Gastrocnemius medialis (tissue), 4 donors: ENCODE measurements around the gene ANKRD31. TPM values are rescaled to one million over a fixed set of nuclear protein-coding genes. Genes with fewer than 3 reads are reported as not detected.

ENCODE experiments used
- ATAC-seq, 2 donors: fragments of 150-250 bp; one replicate each; pipeline ENCODE4 v1.9.1; 2016
- DNase-seq, 2 donors: peaks; one replicate each; pipeline ENCODE4 v3.0.0-alpha.2; 2019
- H3K27ac ChIP-seq, 4 donors: fragments of 200-600 bp; sonication (generic); 1 replicate in 1 of 4; 2 replicates in 3 of 4; pipeline ENCODE4 v1.5.1; 2016 to 2018; ENCODE audit warnings: mild to moderate bottlenecking in 2 of 4, moderate library complexity in 1 of 4
- H3K27me3 ChIP-seq, 3 donors: fragments of 200-600 bp; sonication (generic) in 2 of 3; 1 replicate in 1 of 3; 2 replicates in 2 of 3; pipeline versions ENCODE4 v1.5.1 to v1.6.0; 2016 to 2019; ENCODE audit warnings: mild to moderate bottlenecking in 1 of 3, moderate library complexity in 1 of 3
- H3K36me3 ChIP-seq, 2 donors: fragments of 200-600 bp; sonication (generic) in 1 of 2; one replicate each; pipeline ENCODE4 v1.5.1; 2017 to 2018
- H3K4me1 ChIP-seq, 2 donors: fragments of 200-600 bp; sonication (generic) in 1 of 2; one replicate each; pipeline ENCODE4 v1.5.1; 2016 to 2017; ENCODE audit warnings: mild to moderate bottlenecking in 2 of 2
- H3K4me3 ChIP-seq, 4 donors: fragments of 200-600 bp; sonication (generic) in 3 of 4; 1 replicate in 1 of 4; 2 replicates in 3 of 4; pipeline ENCODE4 v1.5.1; 2016 to 2019; ENCODE audit warnings: mild to moderate bottlenecking in 2 of 4
- H3K9me3 ChIP-seq, 3 donors: fragments of 200-600 bp; sonication (generic) in 2 of 3; 1 replicate in 1 of 3; 2 replicates in 2 of 3; pipeline ENCODE4 v1.5.1; 2016 to 2019
- CTCF ChIP-seq, 5 experiments: fragments of 450-650 bp in 3 of 5; fragments of 200-600 bp in 2 of 5; sonication (generic) in 2 of 5; IDR thresholded peaks in 4 of 5; conservative IDR thresholded peaks in 1 of 5; 1 replicate in 4 of 5; 2 replicates in 1 of 5; pipeline ENCODE4 v1.5.1; 2016 to 2019; ENCODE audit warnings: antibody characterized with exemption in 5 of 5, mild to moderate bottlenecking in 3 of 5, moderate library complexity in 3 of 5
- POLR2A ChIP-seq, 2 donors: fragments of 450-650 bp; IDR thresholded peaks; one replicate each; pipeline ENCODE4 v1.6.1; 2017; ENCODE audit warnings: antibody characterized with exemption in 2 of 2, mild to moderate bottlenecking in 2 of 2, moderate library complexity in 2 of 2
- in situ Hi-C, 4 donors: fragments of 200-750 bp; cut with MboI; loops; one replicate each; pipeline versions ENCODE4 v1.15.0 to v1.8.0; 2017; ENCODE audit warnings: low sequenced_read_pairs in 4 of 4
- intact Hi-C: fragments of 100-400 bp; cut with DNase I; formaldehyde crosslinking; loops from one replicate; pipeline ENCODE4 v1.15.1; 2023; ENCODE audit warnings: low total_unique reads
- total RNA-seq, 4 donors: library from RNA; depleted of rRNA; stranded (reverse); fragments of >200 nt; gene quantifications; one replicate each; pipeline versions ENCODE4 v1.1.0 to v1.2.3, GENCODE V29; 2016

The ANKRD31 gene
- total RNA-seq, 4 donors from 2014 or later: 0.03 TPM; not detected in 3

GRCh38 chr5:75148051-75148450, 88.6 kb downstream of the ANKRD31 start:
- Histone ChIP-seq H3K36me3 (no peaks in the 10 kb centered on the region), H3K4me1 (peaks cover 0 to under 1% of the 10 kb centered on the region in 2 donors), H3K27ac (no peak overlapping the region), H3K27me3 (no peaks in the 10 kb centered on the region), H3K4me3 (no peak overlapping the region), H3K9me3 (no peaks in the 10 kb centered on the region)
- no peak for DNase-seq
- intact Hi-C loops (no loop called here), in situ Hi-C loops (no loop called here)
- no peak for ATAC-seq
- TF ChIP-seq POLR2A (IDR thresholded peaks at IDR 0.05): no peak
- TF ChIP-seq CTCF (IDR thresholded peaks at IDR 0.05 in 4 of 5, conservative IDR thresholded peaks at IDR 0.05 in 1 of 5): no peak

- intact Hi-C loops: no loop called here
- Histone ChIP-seq H3K4me3 (no peak overlapping the region), H3K4me1 (no peaks in the 10 kb centered on the region), H3K27ac (no peak overlapping the region), H3K36me3 (no peaks in the 10 kb centered on the region), H3K9me3 (no peaks in the 10 kb centered on the region), H3K27me3 (no peaks in the 10 kb centered on the region)
- DNase-seq: no peak
- ATAC-seq: no peak
- in situ Hi-C loops: no loop called here
- TF ChIP-seq CTCF (IDR thresholded peaks at IDR 0.05 in 4 of 5, conservative IDR thresholded peaks at IDR 0.05 in 1 of 5) (no peak), POLR2A (IDR thresholded peaks at IDR 0.05) (no peak)
These were observed 94.0 kb downstream of the ANKRD31 start for GRCh38 chr5:75142566-75143136.

- TF ChIP-seq CTCF (IDR thresholded peaks at IDR 0.05 in 4 of 5, conservative IDR thresholded peaks at IDR 0.05 in 1 of 5) (no peak), POLR2A (IDR thresholded peaks at IDR 0.05) (no peak)
- intact Hi-C loops: no loop called here
These were observed 96.4 kb downstream of the ANKRD31 start for GRCh38 chr5:75140277-75140676.

GRCh38 chr5:75138689-75139088, 98.0 kb downstream of the ANKRD31 start:
- intact Hi-C loops: no loop called here

More at GRCh38 chr5:75140277-75140676, 96.4 kb downstream of the ANKRD31 start:
- Histone ChIP-seq H3K27me3 (no peaks in the 10 kb centered on the region), H3K36me3 (no peaks in the 10 kb centered on the region), H3K9me3 (no peaks in the 10 kb centered on the region), H3K4me1 (no peaks in the 10 kb centered on the region), H3K27ac (no peak overlapping the region), H3K4me3 (no peak overlapping the region)
- DNase-seq (no peak), ATAC-seq (no peak)
- in situ Hi-C loops: no loop called here

More at GRCh38 chr5:75138689-75139088, 98.0 kb downstream of the ANKRD31 start:
- no peak for TF ChIP-seq CTCF (IDR thresholded peaks at IDR 0.05 in 4 of 5, conservative IDR thresholded peaks at IDR 0.05 in 1 of 5)
- no peak for TF ChIP-seq POLR2A (IDR thresholded peaks at IDR 0.05)
- H3K27me3 ChIP-seq: no peaks in the 10 kb centered on the region
- ATAC-seq (no peak), DNase-seq (no peak)
- no peaks in the 10 kb centered on the region for H3K9me3 ChIP-seq
- no peak overlapping the region for H3K27ac ChIP-seq
- H3K36me3 ChIP-seq: no peaks in the 10 kb centered on the region
- no peaks in the 10 kb centered on the region for H3K4me1 ChIP-seq
- no peak overlapping the region for H3K4me3 ChIP-seq
- in situ Hi-C loops: no loop called here
